Activated naive CD8-positive, alpha-beta T cell (primary cell): Measurements from ENCODE around the gene AQP11.
"Not testable (repeated sequence)": the region's sequence is repeated elsewhere in the genome, so short reads cannot be mapped to it uniquely, and the experiment has no call there.

Source experiments
- H3K27ac Mint-ChIP-seq: one replicate; pipeline ENCODE4 v1.8.0; 2021; ENCODE audit warnings: mixed read lengths
- H3K27me3 Mint-ChIP-seq: one replicate; pipeline ENCODE4 v1.8.0; 2021; ENCODE audit warnings: mixed read lengths
- H3K36me3 Mint-ChIP-seq: one replicate; pipeline ENCODE4 v1.8.0; 2021; ENCODE audit warnings: mixed read lengths
- H3K4me1 Mint-ChIP-seq: one replicate; pipeline ENCODE4 v1.8.0; 2021; ENCODE audit warnings: low read depth, mixed read lengths
- H3K4me3 Mint-ChIP-seq: one replicate; pipeline ENCODE4 v1.8.0; 2021; ENCODE audit warnings: mild to moderate bottlenecking, mixed read lengths
- H3K9me3 Mint-ChIP-seq: one replicate; pipeline ENCODE4 v1.8.0; 2021; ENCODE audit warnings: low read depth, mixed read lengths

AQP11 gene

GRCh38 chr11:77569676-77570070 is 20.1 kb upstream of the AQP11 start:
- Mint-ChIP-seq H3K4me3 (no peak overlapping the region), H3K27me3 (peaks cover 9% of the 10 kb centered on the region), H3K9me3 (peaks cover 4% of the 10 kb centered on the region), H3K36me3 (no peaks in the 10 kb centered on the region), H3K4me1 (no peaks in the 10 kb centered on the region), H3K27ac (no peak overlapping the region)

DNA sequence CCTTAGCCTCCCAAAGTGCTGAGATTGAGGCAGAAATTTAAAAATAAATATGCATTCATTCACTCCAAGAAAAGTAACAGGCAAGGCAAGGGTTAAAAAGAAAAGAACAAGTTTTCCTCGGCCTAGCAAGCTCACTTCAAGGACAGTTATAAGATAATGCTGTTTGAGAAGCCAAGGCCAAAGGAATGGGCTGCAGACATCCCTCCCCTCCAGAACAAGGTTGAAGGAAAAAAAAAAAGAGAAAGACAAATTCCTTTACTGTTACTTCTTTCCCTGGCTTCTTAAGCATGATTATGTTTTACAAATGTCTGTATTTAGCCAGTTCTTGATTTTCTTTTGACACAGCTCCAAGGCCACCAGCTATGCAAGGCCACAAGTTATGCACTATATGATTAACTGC is 18.9 kb upstream of the AQP11 start:
- H3K4me1 Mint-ChIP-seq, H3K27me3 Mint-ChIP-seq, H3K4me3 Mint-ChIP-seq, H3K36me3 Mint-ChIP-seq, H3K9me3 Mint-ChIP-seq, H3K27ac Mint-ChIP-seq: not testable (repeated sequence)

- not testable (repeated sequence) for H3K4me3 Mint-ChIP-seq, H3K9me3 Mint-ChIP-seq, H3K27me3 Mint-ChIP-seq, H3K27ac Mint-ChIP-seq, H3K4me1 Mint-ChIP-seq, H3K36me3 Mint-ChIP-seq
Measured at GRCh38 chr11:77575428-77575827, 14.3 kb upstream of the AQP11 start.

GRCh38 chr11:77580712-77581337 is 8.9 kb upstream of the AQP11 start:
- H3K27ac Mint-ChIP-seq = no peak overlapping the region
- H3K36me3 Mint-ChIP-seq = peaks cover 2% of the 10 kb centered on the region
- H3K27me3 Mint-ChIP-seq = peaks cover 4% of the 10 kb centered on the region
- H3K9me3 Mint-ChIP-seq = no peaks in the 10 kb centered on the region
- no peaks in the 10 kb centered on the region for H3K4me1 Mint-ChIP-seq
- no peak overlapping the region for H3K4me3 Mint-ChIP-seq

DNA sequence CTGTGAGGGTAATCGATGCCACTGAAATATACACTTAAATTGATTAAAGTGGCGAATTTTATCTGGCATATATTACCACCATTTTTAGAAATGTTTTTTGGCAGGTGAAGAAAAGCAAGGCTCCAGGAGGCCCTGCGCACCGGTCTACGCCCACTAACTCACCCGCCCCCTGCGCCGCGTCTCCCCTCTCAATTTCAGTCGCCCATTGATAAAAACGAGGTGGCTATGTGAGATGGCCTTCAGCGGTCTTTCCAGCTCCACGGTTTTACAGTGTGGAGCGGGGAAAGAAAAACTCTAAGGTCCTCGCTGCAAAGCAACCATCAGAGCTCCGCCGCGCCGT is 602 bp upstream of the AQP11 start:
- no peak overlapping the region for H3K27ac Mint-ChIP-seq
- peaks cover 17% of the 10 kb centered on the region for H3K4me1 Mint-ChIP-seq
- H3K4me3 Mint-ChIP-seq = peak overlapping the region; percentile 89
- H3K9me3 Mint-ChIP-seq = no peaks in the 10 kb centered on the region
- H3K36me3 Mint-ChIP-seq = no peaks in the 10 kb centered on the region
- H3K27me3 Mint-ChIP-seq = peaks cover 4% of the 10 kb centered on the region

DNA sequence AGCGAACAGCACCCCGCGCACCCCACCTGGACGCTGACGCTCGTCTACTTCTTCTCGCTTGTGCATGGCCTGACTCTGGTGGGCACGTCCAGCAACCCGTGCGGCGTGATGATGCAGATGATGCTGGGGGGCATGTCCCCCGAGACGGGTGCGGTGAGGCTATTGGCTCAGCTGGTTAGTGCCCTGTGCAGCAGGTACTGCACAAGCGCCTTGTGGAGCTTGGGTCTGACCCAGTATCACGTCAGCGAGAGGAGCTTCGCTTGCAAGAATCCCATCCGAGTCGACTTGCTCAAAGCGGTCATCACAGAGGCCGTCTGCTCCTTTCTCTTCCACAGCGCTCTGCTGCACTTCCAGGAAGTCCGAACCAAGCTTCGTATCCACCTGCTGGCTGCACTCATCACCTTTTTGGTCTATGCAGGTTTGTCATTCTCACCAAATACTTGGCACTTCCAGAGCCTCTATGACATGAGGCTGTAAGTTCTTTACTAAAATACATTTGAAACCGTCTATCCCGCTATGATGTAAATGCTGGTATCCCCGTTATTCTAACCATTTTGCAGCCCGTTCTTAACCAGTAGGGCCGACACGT is 535 bp downstream of the AQP11 start:
- peaks cover 17% of the 10 kb centered on the region for H3K4me1 Mint-ChIP-seq
- H3K27me3 Mint-ChIP-seq = peaks cover 1% of the 10 kb centered on the region
- peak overlapping the region; percentile 76 for H3K27ac Mint-ChIP-seq
- peak overlapping the region; percentile 91 for H3K4me3 Mint-ChIP-seq
- no peaks in the 10 kb centered on the region for H3K36me3 Mint-ChIP-seq
- H3K9me3 Mint-ChIP-seq = no peaks in the 10 kb centered on the region

- no peaks in the 10 kb centered on the region for H3K36me3 Mint-ChIP-seq
- H3K4me3 Mint-ChIP-seq = no peak overlapping the region
- H3K27me3 Mint-ChIP-seq = no peaks in the 10 kb centered on the region
- no peaks in the 10 kb centered on the region for H3K9me3 Mint-ChIP-seq
- peaks cover 17% of the 10 kb centered on the region for H3K4me1 Mint-ChIP-seq
- H3K27ac Mint-ChIP-seq = no peak overlapping the region
Measured at GRCh38 chr11:77592727-77593126, 3.0 kb downstream of the AQP11 start.

DNA sequence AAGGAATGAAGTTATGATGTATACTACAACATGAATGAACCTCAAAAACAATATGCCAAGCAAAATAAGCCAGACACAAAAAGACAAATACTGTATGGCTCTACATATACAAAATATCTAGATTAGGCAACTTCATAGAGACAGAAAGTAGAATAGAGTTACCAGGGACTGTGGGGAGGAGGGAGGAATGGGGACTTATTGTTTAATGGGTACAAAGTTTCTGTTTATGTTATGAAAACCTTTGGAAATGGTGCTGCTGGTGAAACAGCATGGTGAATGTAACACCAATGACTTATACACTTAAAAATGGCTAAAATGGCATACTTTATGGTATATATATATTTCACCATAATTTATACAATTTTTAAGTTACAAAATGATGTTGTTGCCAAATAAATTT is 4.1 kb downstream of the AQP11 start:
- peaks cover 13% of the 10 kb centered on the region for H3K4me1 Mint-ChIP-seq
- H3K9me3 Mint-ChIP-seq = no peaks in the 10 kb centered on the region
- no peaks in the 10 kb centered on the region for H3K36me3 Mint-ChIP-seq
- no peak overlapping the region for H3K4me3 Mint-ChIP-seq
- no peak overlapping the region for H3K27ac Mint-ChIP-seq
- H3K27me3 Mint-ChIP-seq = no peaks in the 10 kb centered on the region

DNA sequence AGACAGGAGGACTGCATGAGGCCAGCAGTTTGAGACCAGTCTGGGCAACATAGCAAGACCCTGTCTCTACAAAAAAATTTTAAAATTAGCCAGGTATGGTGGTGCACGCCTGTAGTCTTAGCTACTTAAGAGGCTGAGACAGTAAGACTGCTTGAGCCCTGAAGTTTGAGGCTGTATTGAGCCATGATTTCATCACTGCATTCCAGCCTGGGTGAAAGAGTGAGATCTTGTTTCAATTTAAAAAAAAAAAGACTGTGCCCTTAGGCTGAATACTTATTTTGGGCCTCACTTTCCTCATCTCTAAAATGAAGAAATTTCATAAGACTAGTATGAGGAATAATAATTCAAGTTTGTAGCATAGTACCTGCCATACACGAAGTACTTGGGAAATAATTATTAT is 6.9 kb downstream of the AQP11 start:
- Mint-ChIP-seq H3K4me3 (no peak overlapping the region), H3K27ac (no peak overlapping the region), H3K27me3 (no peaks in the 10 kb centered on the region), H3K9me3 (no peaks in the 10 kb centered on the region), H3K4me1 (no peaks in the 10 kb centered on the region), H3K36me3 (no peaks in the 10 kb centered on the region)

DNA sequence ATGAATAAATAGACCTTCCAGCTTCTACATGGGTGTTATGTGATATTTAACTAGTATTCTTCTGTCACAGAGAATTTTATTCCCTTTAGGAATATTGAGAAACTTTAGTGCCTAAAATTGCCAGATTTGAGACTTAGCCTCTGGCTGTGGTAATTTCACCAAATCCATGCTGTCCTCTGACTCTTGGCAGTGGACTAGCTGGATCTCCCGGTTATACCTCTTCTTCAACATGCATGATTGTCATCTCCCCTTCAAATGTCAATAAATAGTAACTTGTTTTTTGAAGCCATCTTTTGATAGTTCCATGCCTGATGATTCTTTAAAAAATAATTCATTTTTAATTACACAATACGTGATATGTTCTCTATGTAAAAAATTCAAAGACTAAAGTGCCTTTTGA is 8.4 kb downstream of the AQP11 start:
- no peaks in the 10 kb centered on the region for H3K9me3 Mint-ChIP-seq
- no peaks in the 10 kb centered on the region for H3K36me3 Mint-ChIP-seq
- no peaks in the 10 kb centered on the region for H3K27me3 Mint-ChIP-seq
- no peak overlapping the region for H3K4me3 Mint-ChIP-seq
- H3K27ac Mint-ChIP-seq = no peak overlapping the region
- no peaks in the 10 kb centered on the region for H3K4me1 Mint-ChIP-seq

DNA sequence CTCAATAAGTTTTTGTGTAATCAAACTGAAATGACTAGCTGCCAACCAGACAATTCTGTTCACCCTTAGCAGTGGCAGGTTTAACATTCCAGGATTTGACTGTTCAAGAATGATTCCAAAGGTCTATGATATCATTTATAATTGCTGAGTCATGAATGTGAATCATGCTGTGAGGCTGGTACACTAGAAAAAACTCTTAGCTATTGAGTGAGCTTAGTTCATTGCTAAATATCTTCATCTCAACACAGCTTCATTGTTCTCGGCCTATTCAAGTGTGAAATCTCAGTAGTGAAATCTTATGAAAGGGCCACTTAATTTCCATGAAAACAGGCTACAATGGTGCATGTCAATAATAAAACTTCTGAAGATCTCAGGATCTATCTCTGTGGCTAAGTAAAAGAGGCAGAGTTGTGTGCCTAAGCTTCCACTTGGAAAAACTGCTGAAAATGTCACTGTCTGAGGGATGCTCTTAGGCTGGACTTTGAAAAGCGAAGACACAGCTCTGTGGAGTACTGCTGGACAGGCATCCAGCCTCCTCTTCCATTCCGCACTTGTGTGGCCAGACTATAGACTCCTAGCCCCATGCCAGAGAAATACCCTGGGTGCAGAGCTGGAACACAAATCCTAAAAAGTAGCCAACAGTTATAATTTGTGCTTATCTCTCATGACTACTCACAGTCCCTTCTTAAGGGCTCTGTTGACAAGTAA is 12.8 kb downstream of the AQP11 start:
- H3K4me3 Mint-ChIP-seq = no peak overlapping the region
- H3K36me3 Mint-ChIP-seq = no peaks in the 10 kb centered on the region
- H3K27me3 Mint-ChIP-seq = no peaks in the 10 kb centered on the region
- H3K4me1 Mint-ChIP-seq = no peaks in the 10 kb centered on the region
- no peaks in the 10 kb centered on the region for H3K9me3 Mint-ChIP-seq
- no peak overlapping the region for H3K27ac Mint-ChIP-seq

- Mint-ChIP-seq H3K9me3 (no peaks in the 10 kb centered on the region), H3K27ac (no peak overlapping the region), H3K36me3 (no peaks in the 10 kb centered on the region), H3K27me3 (no peaks in the 10 kb centered on the region), H3K4me1 (no peaks in the 10 kb centered on the region), H3K4me3 (no peak overlapping the region)
Measured at GRCh38 chr11:77604281-77604680, 14.5 kb downstream of the AQP11 start.

- Mint-ChIP-seq H3K27ac (no peak overlapping the region), H3K4me1 (no peaks in the 10 kb centered on the region), H3K4me3 (no peak overlapping the region), H3K9me3 (no peaks in the 10 kb centered on the region), H3K36me3 (peaks cover 2% of the 10 kb centered on the region), H3K27me3 (no peaks in the 10 kb centered on the region)
Measured at GRCh38 chr11:77609234-77609633, 19.5 kb downstream of the AQP11 start.

DNA sequence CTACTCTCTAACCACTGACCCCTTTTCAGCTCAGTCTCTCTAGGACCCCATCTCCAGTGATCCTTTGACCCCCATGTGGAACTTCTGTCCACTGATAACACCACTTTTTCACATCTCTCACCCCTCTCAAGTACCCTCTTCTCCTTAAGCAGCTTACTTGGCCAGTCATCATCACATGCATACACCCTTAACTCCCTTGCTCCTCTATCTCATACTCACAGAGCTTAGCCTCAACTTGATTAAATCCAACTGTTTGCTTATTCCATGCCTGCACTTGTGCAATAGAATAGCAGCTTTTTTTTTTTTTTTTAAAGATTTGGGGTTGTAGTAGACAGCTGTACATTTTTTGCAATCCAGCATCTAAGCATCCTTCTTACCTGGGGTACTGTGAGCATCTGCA is 22.2 kb downstream of the AQP11 start:
- Mint-ChIP-seq H3K27me3 (no peaks in the 10 kb centered on the region), H3K9me3 (no peaks in the 10 kb centered on the region), H3K4me3 (no peak overlapping the region), H3K4me1 (no peaks in the 10 kb centered on the region), H3K27ac (no peak overlapping the region), H3K36me3 (peaks cover 9% of the 10 kb centered on the region)

DNA sequence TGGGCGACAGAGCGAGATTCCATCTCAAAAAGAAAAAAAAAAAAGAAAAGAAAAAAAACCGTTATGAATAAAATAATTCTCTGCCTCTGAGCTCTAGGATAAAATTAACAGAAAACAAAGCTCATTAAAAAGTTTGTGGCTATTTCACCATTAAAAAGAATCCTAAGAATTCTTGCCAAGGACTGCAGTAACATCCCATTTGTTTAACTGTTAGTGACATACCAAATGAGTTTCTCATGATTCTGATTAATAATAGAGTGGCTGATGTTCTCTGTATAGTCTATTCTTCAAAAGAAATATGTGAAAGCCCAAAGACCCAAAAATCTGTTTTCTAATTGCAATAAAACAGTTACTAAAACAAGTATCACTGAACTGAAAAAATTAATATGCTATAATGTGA is 28.1 kb downstream of the AQP11 start:
- H3K27me3 Mint-ChIP-seq = no peaks in the 10 kb centered on the region
- peaks cover 14% of the 10 kb centered on the region for H3K36me3 Mint-ChIP-seq

More for the DNA sequence above, 28.1 kb downstream of the AQP11 start:
- Mint-ChIP-seq H3K4me3 (no peak overlapping the region), H3K4me1 (no peaks in the 10 kb centered on the region), H3K27ac (no peak overlapping the region), H3K9me3 (no peaks in the 10 kb centered on the region)
